Medulla oblongata (tissue), 1 donor: ENCODE results near the gene URAD.
"Not testable (repeated sequence)": the region's sequence is repeated elsewhere in the genome, so short reads cannot be mapped to it uniquely, and the experiment has no call there.

Experiments
- DNase-seq: peaks from one replicate; pipeline ENCODE4 v3.0.0-alpha.2; 2015; ENCODE audit errors: extremely low spot score

The URAD gene

GRCh38 chr13:27970382-27971235, 17.9 kb downstream of the URAD start:
- no peak for DNase-seq

- no peak for DNase-seq
These were observed 18.6 kb downstream of the URAD start for GRCh38 chr13:27969866-27970229.

- DNase-seq: no peak
These were observed 19.2 kb downstream of the URAD start, which contains the start of gene CDX2 for GRCh38 chr13:27969082-27969865. Gene CDX2 (minus strand): TSS chr13:27969315. CDS start chr13:27969006, 309 bp downstream.

- DNase-seq: no peak
These were observed 20.0 kb downstream of the URAD start for GRCh38 chr13:27968316-27969081.

- no peak for DNase-seq
These were observed 20.7 kb downstream of the URAD start for GRCh38 chr13:27967736-27968315.

- no peak for DNase-seq
These were observed 21.2 kb downstream of the URAD start for GRCh38 chr13:27967203-27967735.

GRCh38 chr13:27966641-27967202, 21.8 kb downstream of the URAD start:
- no peak for DNase-seq

- no peak for DNase-seq
These were observed 22.5 kb downstream of the URAD start for GRCh38 chr13:27965740-27966640.

- no peak for DNase-seq
These were observed 23.2 kb downstream of the URAD start for GRCh38 chr13:27965343-27965739.

- no peak for DNase-seq
These were observed 23.7 kb downstream of the URAD start for GRCh38 chr13:27964741-27965323.

- DNase-seq: not testable (repeated sequence)
These were observed 24.3 kb downstream of the URAD start for GRCh38 chr13:27964206-27964605.

GRCh38 chr13:27963491-27963890, 25.0 kb downstream of the URAD start:
- no peak for DNase-seq

GRCh38 chr13:27962982-27963381, 25.5 kb downstream of the URAD start:
- DNase-seq: no peak

- no peak for DNase-seq
These were observed 26.2 kb downstream of the URAD start for GRCh38 chr13:27962128-27962841.

GRCh38 chr13:27961227-27962085, 27.0 kb downstream of the URAD start:
- no peak for DNase-seq

GRCh38 chr13:27960362-27961226, 27.9 kb downstream of the URAD start:
- peak; percentile 7 for DNase-seq

GRCh38 chr13:27959976-27960361, 28.5 kb downstream of the URAD start:
- DNase-seq: no peak
